Measurements from ENCODE around the gene MICU2.

The MICU2 gene

GRCh38 chr13:21529146-21529893 is 74.7 kb downstream of the MICU2 start:
- H3K36me3 ChIP-seq (ENCODE audit: control insufficient read depth, insufficient read depth, low read length), result peaks cover 9% of the 10 kb centered on the region
- H3K4me3 ChIP-seq (ENCODE audit: extremely low read depth, insufficient read depth, low read length, poor library complexity, severe bottlenecking), result no peak overlapping the region
- H3K27ac ChIP-seq (ENCODE audit: low read depth, low read length, severe bottlenecking), result no peak overlapping the region
- no peaks in the 10 kb centered on the region for H3K4me1 ChIP-seq (ENCODE audit: control insufficient read depth, insufficient read depth, low read length, poor library complexity, severe bottlenecking)
- 93 to 100% methylated on average over 2 to 3 of the region's 3 CpGs for WGBS, 2 experiments (ENCODE audit: insufficient coverage in 2 of 2)
- no peaks in the 10 kb centered on the region for H3K9me3 ChIP-seq (ENCODE audit: control insufficient read depth, low read length)

- WGBS, 2 experiments (ENCODE audit: insufficient coverage in 2 of 2), result 86 to 100% methylated on average over 2 to 4 of the region's 6 CpGs
- no peak overlapping the region for H3K27ac ChIP-seq (ENCODE audit: low read depth, low read length, severe bottlenecking)
- H3K4me1 ChIP-seq (ENCODE audit: control insufficient read depth, insufficient read depth, low read length, poor library complexity, severe bottlenecking), result no peaks in the 10 kb centered on the region
- no peak overlapping the region for H3K4me3 ChIP-seq (ENCODE audit: extremely low read depth, insufficient read depth, low read length, poor library complexity, severe bottlenecking)
- peaks cover 3% of the 10 kb centered on the region for H3K36me3 ChIP-seq (ENCODE audit: control insufficient read depth, insufficient read depth, low read length)
- no peaks in the 10 kb centered on the region for H3K9me3 ChIP-seq (ENCODE audit: control insufficient read depth, low read length)
Observed at GRCh38 chr13:21528616-21529015, 75.4 kb downstream of the MICU2 start.

GRCh38 chr13:21526707-21527540 is 77.0 kb downstream of the MICU2 start:
- no peak overlapping the region for H3K27ac ChIP-seq (ENCODE audit: low read depth, low read length, severe bottlenecking)
- 91 to 92% methylated on average over 3 to 4 of the region's 6 CpGs for WGBS, 2 experiments (ENCODE audit: insufficient coverage in 2 of 2)
- no peaks in the 10 kb centered on the region for H3K4me1 ChIP-seq (ENCODE audit: control insufficient read depth, insufficient read depth, low read length, poor library complexity, severe bottlenecking)
- no peak overlapping the region for H3K4me3 ChIP-seq (ENCODE audit: extremely low read depth, insufficient read depth, low read length, poor library complexity, severe bottlenecking)
- H3K9me3 ChIP-seq (ENCODE audit: control insufficient read depth, low read length), result no peaks in the 10 kb centered on the region
- peaks cover 3% of the 10 kb centered on the region for H3K36me3 ChIP-seq (ENCODE audit: control insufficient read depth, insufficient read depth, low read length)

- H3K4me3 ChIP-seq (ENCODE audit: extremely low read depth, insufficient read depth, low read length, poor library complexity, severe bottlenecking), result no peak overlapping the region
- H3K27ac ChIP-seq (ENCODE audit: low read depth, low read length, severe bottlenecking), result no peak overlapping the region
- H3K9me3 ChIP-seq (ENCODE audit: control insufficient read depth, low read length), result no peaks in the 10 kb centered on the region
- no peaks in the 10 kb centered on the region for H3K36me3 ChIP-seq (ENCODE audit: control insufficient read depth, insufficient read depth, low read length)
- H3K4me1 ChIP-seq (ENCODE audit: control insufficient read depth, insufficient read depth, low read length, poor library complexity, severe bottlenecking), result no peaks in the 10 kb centered on the region
- WGBS, 2 experiments (ENCODE audit: insufficient coverage in 2 of 2), result 100% methylated on average over 2 of the region's 2 CpGs; no CpG with 5 or more reads in 1 of the 2 experiments
Observed at GRCh38 chr13:21522847-21523246, 81.1 kb downstream of the MICU2 start.

GRCh38 chr13:21522130-21522529 is 81.8 kb downstream of the MICU2 start:
- H3K27ac ChIP-seq (ENCODE audit: low read depth, low read length, severe bottlenecking), result no peak overlapping the region
- no peaks in the 10 kb centered on the region for H3K36me3 ChIP-seq (ENCODE audit: control insufficient read depth, insufficient read depth, low read length)
- no peak overlapping the region for H3K4me3 ChIP-seq (ENCODE audit: extremely low read depth, insufficient read depth, low read length, poor library complexity, severe bottlenecking)
- no CpG with 5 or more reads among the region's 1 CpG for WGBS, 2 experiments (ENCODE audit: insufficient coverage in 2 of 2)
- H3K4me1 ChIP-seq (ENCODE audit: control insufficient read depth, insufficient read depth, low read length, poor library complexity, severe bottlenecking), result no peaks in the 10 kb centered on the region
- H3K9me3 ChIP-seq (ENCODE audit: control insufficient read depth, low read length), result no peaks in the 10 kb centered on the region

GRCh38 chr13:21518617-21519144 is 85.3 kb downstream of the MICU2 start:
- Histone ChIP-seq H3K27ac (ENCODE audit: low read depth, low read length, severe bottlenecking) (no peak overlapping the region), H3K4me1 (ENCODE audit: control insufficient read depth, insufficient read depth, low read length, poor library complexity, severe bottlenecking) (no peaks in the 10 kb centered on the region), H3K4me3 (ENCODE audit: extremely low read depth, insufficient read depth, low read length, poor library complexity, severe bottlenecking) (no peak overlapping the region), H3K36me3 (ENCODE audit: control insufficient read depth, insufficient read depth, low read length) (no peaks in the 10 kb centered on the region), H3K9me3 (ENCODE audit: control insufficient read depth, low read length) (no peaks in the 10 kb centered on the region)
- 75 to 96% methylated on average over 2 to 3 of the region's 8 CpGs for WGBS, 2 experiments (ENCODE audit: insufficient coverage in 2 of 2)

- Histone ChIP-seq H3K27ac (ENCODE audit: low read depth, low read length, severe bottlenecking) (no peak overlapping the region), H3K36me3 (ENCODE audit: control insufficient read depth, insufficient read depth, low read length) (no peaks in the 10 kb centered on the region), H3K9me3 (ENCODE audit: control insufficient read depth, low read length) (no peaks in the 10 kb centered on the region), H3K4me1 (ENCODE audit: control insufficient read depth, insufficient read depth, low read length, poor library complexity, severe bottlenecking) (no peaks in the 10 kb centered on the region), H3K4me3 (ENCODE audit: extremely low read depth, insufficient read depth, low read length, poor library complexity, severe bottlenecking) (no peak overlapping the region)
- WGBS, 2 experiments (ENCODE audit: insufficient coverage in 2 of 2), result 97 to 100% methylated on average over 3 to 4 of the region's 16 CpGs
Observed at GRCh38 chr13:21517576-21517975, 86.4 kb downstream of the MICU2 start.

- Histone ChIP-seq H3K36me3 (ENCODE audit: control insufficient read depth, insufficient read depth, low read length) (peaks cover 5% of the 10 kb centered on the region), H3K4me1 (ENCODE audit: control insufficient read depth, insufficient read depth, low read length, poor library complexity, severe bottlenecking) (no peaks in the 10 kb centered on the region), H3K27ac (ENCODE audit: low read depth, low read length, severe bottlenecking) (no peak overlapping the region), H3K9me3 (ENCODE audit: control insufficient read depth, low read length) (no peaks in the 10 kb centered on the region), H3K4me3 (ENCODE audit: extremely low read depth, insufficient read depth, low read length, poor library complexity, severe bottlenecking) (no peak overlapping the region)
- WGBS, 2 experiments (ENCODE audit: insufficient coverage in 2 of 2), result no CpG with 5 or more reads among the region's 2 CpGs
Observed at GRCh38 chr13:21516805-21517204, 87.2 kb downstream of the MICU2 start.

- no peaks in the 10 kb centered on the region for H3K4me1 ChIP-seq (ENCODE audit: control insufficient read depth, insufficient read depth, low read length, poor library complexity, severe bottlenecking)
- H3K36me3 ChIP-seq (ENCODE audit: control insufficient read depth, insufficient read depth, low read length), result peaks cover 15% of the 10 kb centered on the region
- WGBS, 2 experiments (ENCODE audit: insufficient coverage in 2 of 2), result 92 to 100% methylated on average over 1 to 2 of the region's 4 CpGs
- no peak overlapping the region for H3K27ac ChIP-seq (ENCODE audit: low read depth, low read length, severe bottlenecking)
- H3K9me3 ChIP-seq (ENCODE audit: control insufficient read depth, low read length), result no peaks in the 10 kb centered on the region
- H3K4me3 ChIP-seq (ENCODE audit: extremely low read depth, insufficient read depth, low read length, poor library complexity, severe bottlenecking), result no peak overlapping the region
Observed at GRCh38 chr13:21511849-21512248, 92.1 kb downstream of the MICU2 start.

- Histone ChIP-seq H3K36me3 (ENCODE audit: control insufficient read depth, insufficient read depth, low read length) (peaks cover 14% of the 10 kb centered on the region), H3K27ac (ENCODE audit: low read depth, low read length, severe bottlenecking) (no peak overlapping the region), H3K4me1 (ENCODE audit: control insufficient read depth, insufficient read depth, low read length, poor library complexity, severe bottlenecking) (no peaks in the 10 kb centered on the region), H3K9me3 (ENCODE audit: control insufficient read depth, low read length) (no peaks in the 10 kb centered on the region), H3K4me3 (ENCODE audit: extremely low read depth, insufficient read depth, low read length, poor library complexity, severe bottlenecking) (no peak overlapping the region)
- no CpG with 5 or more reads among the region's 3 CpGs for WGBS, 2 experiments (ENCODE audit: insufficient coverage in 2 of 2)
Observed at GRCh38 chr13:21504379-21504778, 99.6 kb downstream of the MICU2 start.

Measured in mesodermal cell (in vitro differentiated cells).